Osteocyte (in vitro differentiated cells): ENCODE measurements around the gene COL1A2. TPM values are rescaled to one million over a fixed set of nuclear protein-coding genes. Genes with fewer than 3 reads are reported as not detected.

Experiments
- DNase-seq: peaks from one replicate; pipeline ENCODE4 v3.0.0; 2021; ENCODE audit warnings: mixed read lengths; ENCODE audit not compliant: unreplicated experiment; ENCODE audit errors: extremely low spot score
- H3K27ac Mint-ChIP-seq: one replicate; pipeline ENCODE4 v1.8.0; 2021; ENCODE audit warnings: mild to moderate bottlenecking, mixed read lengths; ENCODE audit not compliant: unreplicated experiment
- H3K27me3 Mint-ChIP-seq: one replicate; pipeline ENCODE4 v1.8.0; 2021; ENCODE audit warnings: mixed read lengths; ENCODE audit not compliant: unreplicated experiment
- H3K36me3 Mint-ChIP-seq: one replicate; pipeline ENCODE4 v1.8.0; 2021; ENCODE audit warnings: mixed read lengths; ENCODE audit not compliant: unreplicated experiment
- H3K4me1 Mint-ChIP-seq: one replicate; pipeline ENCODE4 v1.8.0; 2021; ENCODE audit warnings: mixed read lengths; ENCODE audit not compliant: unreplicated experiment
- H3K4me3 Mint-ChIP-seq: one replicate; pipeline ENCODE4 v1.8.0; 2021; ENCODE audit warnings: mild to moderate bottlenecking, moderate library complexity, mixed read lengths; ENCODE audit not compliant: unreplicated experiment
- H3K9me3 Mint-ChIP-seq: one replicate; pipeline ENCODE4 v1.8.0; 2021; ENCODE audit warnings: mixed read lengths; ENCODE audit not compliant: unreplicated experiment
- total RNA-seq: library from RNA; stranded (reverse); gene quantifications from 2 replicates; pipeline ENCODE4 v1.2.1, GENCODE V29; 2021
- TF ChIP-seq, protein P1 (sequence below): fragments of 200-600 bp; sonication (generic); IDR thresholded peaks from 2 replicates; pipeline ENCODE4 v1.5.0; 2021; ENCODE audit warnings: antibody characterized with exemption, mild to moderate bottlenecking, moderate library complexity

Gene COL1A2
- total RNA-seq, 1 donor from 2014 or later, result 7,492 TPM

DNA sequence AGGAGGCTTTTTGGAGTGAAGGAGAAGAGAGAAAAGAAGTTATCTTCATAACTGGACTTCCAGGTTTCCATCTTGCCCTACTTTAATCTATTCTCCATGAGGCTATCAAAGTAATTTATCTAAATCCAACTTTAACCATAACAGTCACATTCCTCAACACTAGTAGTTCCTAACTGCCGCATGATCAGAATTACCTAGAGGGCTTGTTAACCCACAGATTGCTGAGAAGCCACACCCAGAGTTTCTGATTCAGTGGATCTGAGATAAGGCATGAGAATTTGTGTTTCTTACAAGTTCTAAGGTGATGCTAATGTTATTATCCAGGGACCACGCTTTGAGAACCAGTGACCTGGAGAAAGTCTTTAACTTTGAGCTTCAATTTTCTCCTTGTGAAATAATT, 8.3 kb upstream of the COL1A2 start:
- H3K4me3 Mint-ChIP-seq, result no peak overlapping the region
- H3K9me3 Mint-ChIP-seq, result no peaks in the 10 kb centered on the region
- DNase-seq, result no peak
- H3K4me1 Mint-ChIP-seq, result peaks cover 13% of the 10 kb centered on the region
- H3K36me3 Mint-ChIP-seq, result no peaks in the 10 kb centered on the region
- H3K27me3 Mint-ChIP-seq, result no peaks in the 10 kb centered on the region
- TF ChIP-seq, protein P1, sequence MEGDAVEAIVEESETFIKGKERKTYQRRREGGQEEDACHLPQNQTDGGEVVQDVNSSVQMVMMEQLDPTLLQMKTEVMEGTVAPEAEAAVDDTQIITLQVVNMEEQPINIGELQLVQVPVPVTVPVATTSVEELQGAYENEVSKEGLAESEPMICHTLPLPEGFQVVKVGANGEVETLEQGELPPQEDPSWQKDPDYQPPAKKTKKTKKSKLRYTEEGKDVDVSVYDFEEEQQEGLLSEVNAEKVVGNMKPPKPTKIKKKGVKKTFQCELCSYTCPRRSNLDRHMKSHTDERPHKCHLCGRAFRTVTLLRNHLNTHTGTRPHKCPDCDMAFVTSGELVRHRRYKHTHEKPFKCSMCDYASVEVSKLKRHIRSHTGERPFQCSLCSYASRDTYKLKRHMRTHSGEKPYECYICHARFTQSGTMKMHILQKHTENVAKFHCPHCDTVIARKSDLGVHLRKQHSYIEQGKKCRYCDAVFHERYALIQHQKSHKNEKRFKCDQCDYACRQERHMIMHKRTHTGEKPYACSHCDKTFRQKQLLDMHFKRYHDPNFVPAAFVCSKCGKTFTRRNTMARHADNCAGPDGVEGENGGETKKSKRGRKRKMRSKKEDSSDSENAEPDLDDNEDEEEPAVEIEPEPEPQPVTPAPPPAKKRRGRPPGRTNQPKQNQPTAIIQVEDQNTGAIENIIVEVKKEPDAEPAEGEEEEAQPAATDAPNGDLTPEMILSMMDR, result no peak
- no peak overlapping the region for H3K27ac Mint-ChIP-seq

DNA sequence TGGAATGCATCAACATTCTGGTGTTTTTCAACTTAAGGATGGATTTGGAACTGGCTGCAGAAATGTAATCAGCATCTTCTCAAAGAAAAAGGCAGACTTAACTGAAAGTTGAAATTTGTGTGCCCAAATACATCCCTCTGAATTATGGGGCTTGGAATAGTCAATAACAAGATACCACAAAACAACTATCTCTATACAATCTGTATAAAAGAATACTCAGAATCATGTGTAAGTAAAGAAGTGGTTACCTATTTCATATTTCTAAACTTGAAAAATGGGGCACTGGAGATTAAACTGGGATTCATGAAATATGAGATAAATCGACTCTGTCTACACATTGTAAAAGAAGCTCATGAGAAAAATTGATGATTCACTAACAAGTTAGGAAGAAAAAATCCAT, 6.2 kb upstream of the COL1A2 start:
- no peaks in the 10 kb centered on the region for H3K27me3 Mint-ChIP-seq
- DNase-seq, result no peak
- TF ChIP-seq, protein P1, result no peak
- H3K9me3 Mint-ChIP-seq, result no peaks in the 10 kb centered on the region
- no peak overlapping the region for H3K27ac Mint-ChIP-seq
- no peak overlapping the region for H3K4me3 Mint-ChIP-seq
- H3K36me3 Mint-ChIP-seq, result no peaks in the 10 kb centered on the region
- H3K4me1 Mint-ChIP-seq, result peaks cover 34% of the 10 kb centered on the region

DNA sequence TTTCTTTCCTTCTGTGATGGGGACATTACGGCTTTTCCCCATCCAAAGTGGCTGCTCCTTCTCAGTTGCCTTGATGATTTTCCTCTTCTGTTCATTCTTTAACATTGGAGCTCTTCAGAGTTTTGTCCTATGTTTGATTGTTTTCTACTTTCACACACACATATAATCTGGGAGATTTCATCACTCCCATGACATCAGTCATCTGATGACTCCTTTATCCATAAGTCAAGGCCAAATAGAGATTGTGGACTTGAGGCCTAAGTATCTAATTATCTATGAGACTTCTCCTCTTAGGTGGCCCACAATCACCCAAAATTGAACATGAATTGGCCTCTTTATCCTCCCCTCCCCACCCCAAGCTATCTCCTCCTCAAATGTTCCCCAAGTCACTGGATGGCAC, 5.3 kb upstream of the COL1A2 start:
- no peaks in the 10 kb centered on the region for H3K9me3 Mint-ChIP-seq
- no peaks in the 10 kb centered on the region for H3K36me3 Mint-ChIP-seq
- no peaks in the 10 kb centered on the region for H3K27me3 Mint-ChIP-seq
- H3K4me1 Mint-ChIP-seq, result peaks cover 40% of the 10 kb centered on the region
- no peak overlapping the region for H3K27ac Mint-ChIP-seq
- DNase-seq, result no peak
- TF ChIP-seq, protein P1, result no peak
- H3K4me3 Mint-ChIP-seq, result no peak overlapping the region

DNA sequence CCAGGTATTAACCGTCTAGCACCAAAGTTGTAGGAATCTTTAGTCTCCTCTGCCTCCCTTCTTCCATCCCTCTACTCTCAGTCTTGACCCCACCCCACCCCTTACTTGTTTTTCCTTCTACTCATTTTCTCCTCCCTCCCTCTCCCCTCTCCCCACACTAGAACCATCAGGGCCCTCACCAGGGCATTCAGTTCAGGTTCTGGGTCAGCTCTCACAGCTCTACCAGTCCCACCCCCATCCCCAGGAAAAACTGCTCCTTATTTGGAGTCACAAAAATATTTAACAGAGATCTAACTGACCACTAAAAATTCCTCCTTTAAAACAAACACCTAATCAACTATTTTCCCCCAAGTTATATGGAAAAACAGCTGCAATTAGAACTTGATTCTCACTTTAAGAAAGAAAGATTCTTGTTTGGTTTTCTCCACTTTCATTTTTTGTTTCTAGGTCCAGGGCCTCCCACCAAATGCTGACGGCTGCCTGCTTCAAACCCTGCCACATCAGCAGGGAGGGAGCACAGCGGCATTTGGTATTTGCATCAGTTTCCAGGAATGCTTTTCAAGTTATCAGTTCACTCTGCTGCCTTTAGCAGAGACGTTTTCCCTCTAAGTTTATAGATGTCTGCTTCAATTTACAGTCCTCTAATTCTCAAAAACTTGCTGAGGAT, 2.8 kb upstream of the COL1A2 start:
- Mint-ChIP-seq H3K27me3 (no peaks in the 10 kb centered on the region), H3K4me1 (peaks cover 40% of the 10 kb centered on the region), H3K9me3 (no peaks in the 10 kb centered on the region), H3K36me3 (peaks cover 16% of the 10 kb centered on the region), H3K27ac (peak overlapping the region; percentile 99), H3K4me3 (peak overlapping the region; percentile 99)
- TF ChIP-seq, protein P1, result no peak
- DNase-seq, result no peak

DNA sequence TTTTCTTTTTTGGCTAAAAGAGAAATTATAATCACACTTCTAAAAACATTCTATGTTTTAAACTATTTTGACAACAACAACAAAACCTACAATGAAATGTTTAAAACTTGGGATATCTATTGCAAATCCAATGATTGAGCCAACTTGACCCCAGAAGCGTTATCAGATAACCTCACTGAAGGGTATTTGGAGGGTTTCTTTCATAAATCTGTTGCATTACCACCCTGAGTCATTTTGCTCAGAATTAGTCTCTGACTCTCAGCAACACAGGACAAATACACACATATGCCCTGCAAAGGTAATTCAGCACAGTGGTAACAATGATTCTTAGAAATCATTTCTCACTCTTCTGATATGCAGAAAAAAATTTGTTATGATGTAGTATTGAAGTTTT, 2.3 kb upstream of the COL1A2 start:
- H3K27ac Mint-ChIP-seq, result peak overlapping the region; percentile 99
- H3K4me1 Mint-ChIP-seq, result peaks cover 40% of the 10 kb centered on the region
- H3K9me3 Mint-ChIP-seq, result no peaks in the 10 kb centered on the region
- no peak for DNase-seq
- H3K36me3 Mint-ChIP-seq, result peaks cover 20% of the 10 kb centered on the region
- TF ChIP-seq, protein P1, result no peak
- no peaks in the 10 kb centered on the region for H3K27me3 Mint-ChIP-seq
- peak overlapping the region; percentile 99 for H3K4me3 Mint-ChIP-seq
